K562 (cell line): ENCODE measurements around the gene MC5R. TPM values are rescaled to one million over a fixed set of nuclear protein-coding genes. Genes with fewer than 3 reads are reported as not detected.
"Not testable (repeated sequence)": the region's sequence is repeated elsewhere in the genome, so short reads cannot be mapped to it uniquely, and the experiment has no call there.

Experiments used
- ATAC-seq: fragments of 200-7000 bp; cut with Tn5 transposase; 3 replicates; pipeline ENCODE4 v1.9.1; 2020; ENCODE audit warnings: moderate library complexity
- BruUV-seq: library from RNA; stranded (reverse); fragments of 400-500 nt; replicated peaks from 2 replicates; lab custom pipeline; 2021; lab: Mats Ljungman, UMichigan
- CTCF ChIA-PET: fragments of 300-600 bp; formaldehyde crosslinking; extraction: SDS; loops from one replicate; lab custom pipeline; 2021; ENCODE audit warnings: low intra/inter-chr PET ratio; lab: Yijun Ruan, JAX
- POLR2A ChIA-PET: fragments of 300-600, 350-650 bp; sonication (Branson Sonifier 250); formaldehyde crosslinking; extraction: SDS; loops from one replicate; lab custom pipeline; 2021; ENCODE audit warnings: antibody characterized with exemption, inconsistent platforms; lab: Yijun Ruan, JAX
- DNase-seq, 4 experiments: peaks; one replicate each; pipeline versions ENCODE4 v3.0.0 to v3.0.0-alpha.2; 2011 to 2018; ENCODE audit warnings: low spot score in 3 of 4, mixed read lengths in 3 of 4; ENCODE audit errors: extremely low read depth in 1 of 4
- FAIRE-seq: peaks from 2 replicates; lab custom pipeline; 2011; peaks lifted over from hg19 to GRCh38; lab: Jason Lieb, UNC
- H2AFZ ChIP-seq: 2 replicates; pipeline ENCODE4 v1.6.0; 2011; ENCODE audit warnings: low read depth, low read length, control low read depth, inconsistent platforms
- H3K27ac ChIP-seq: fragments of 200-600 bp; 3 replicates; pipeline ENCODE4 v1.8.0; 2011; ENCODE audit warnings: low read depth, mild to moderate bottlenecking, control low read depth, inconsistent platforms, low read length, moderate library complexity, mixed read lengths; ENCODE audit errors: extremely low read depth
- H3K27me3 ChIP-seq, 2 experiments: fragments of 300-600 bp in 1 of 2; 2 replicates in 1 of 2; 3 replicates in 1 of 2; pipeline versions ENCODE4 v1.6.0 to v1.8.0; 2011; ENCODE audit warnings: inconsistent platforms in 2 of 2, low read length in 2 of 2, mild to moderate bottlenecking in 1 of 2, mixed read lengths in 1 of 2, moderate library complexity in 1 of 2; ENCODE audit not compliant: control insufficient read depth in 2 of 2, insufficient read depth in 2 of 2
- H3K36me3 ChIP-seq: fragments of 300-600 bp; 3 replicates; pipeline ENCODE4 v1.8.0; 2011; ENCODE audit warnings: mild to moderate bottlenecking, low read length, inconsistent platforms; ENCODE audit not compliant: control insufficient read depth, insufficient read depth
- H3K4me1 ChIP-seq, 2 experiments: fragments of 200-600 bp in 1 of 2; replicated peaks in 1 of 2; 2 replicates in 1 of 2; 3 replicates in 1 of 2; pipeline versions ENCODE4 v1.5.1 to v1.8.0; 2011; ENCODE audit warnings: inconsistent platforms in 2 of 2, low read length in 2 of 2, mild to moderate bottlenecking in 1 of 2, mixed read lengths in 1 of 2, moderate library complexity in 1 of 2; ENCODE audit not compliant: control insufficient read depth in 2 of 2, insufficient read depth in 2 of 2
- H3K4me2 ChIP-seq: 2 replicates; pipeline ENCODE4 v1.6.1; 2011; ENCODE audit warnings: low read length, control low read depth, inconsistent platforms, mixed read lengths; ENCODE audit not compliant: insufficient read depth
- H3K4me3 ChIP-seq: fragments of 200-600 bp; sonication (generic), shearing (Covaris generic); 2 replicates; pipeline ENCODE4 v1.5.1; 2016; ENCODE audit warnings: control low read depth, inconsistent platforms
- H3K79me2 ChIP-seq: fragments of 200-600 bp; 3 replicates; pipeline ENCODE4 v1.8.0; 2011; ENCODE audit warnings: low read length, inconsistent platforms; ENCODE audit not compliant: control insufficient read depth, insufficient read depth
- H3K9ac ChIP-seq, 2 experiments: 2 replicates each; pipeline versions ENCODE4 v1.6.0 to v1.6.1; 2011; ENCODE audit warnings: low read depth in 2 of 2, low read length in 2 of 2, control low read depth in 1 of 2, inconsistent platforms in 1 of 2, mild to moderate bottlenecking in 1 of 2, mixed read lengths in 1 of 2; ENCODE audit not compliant: insufficient read depth in 1 of 2
- H3K9me1 ChIP-seq: one replicate; pipeline ENCODE4 v1.6.0; 2011; ENCODE audit warnings: inconsistent platforms, mild to moderate bottlenecking, low read length, moderate library complexity; ENCODE audit not compliant: control insufficient read depth, insufficient read depth
- H3K9me3 ChIP-seq: replicated peaks from 2 replicates; pipeline ENCODE4 v1.5.1; 2011; ENCODE audit warnings: low read depth, low read length, inconsistent platforms; ENCODE audit not compliant: control insufficient read depth, insufficient read depth
- H4K20me1 ChIP-seq: replicated peaks from 2 replicates; pipeline ENCODE4 v1.6.1; 2011; ENCODE audit warnings: low read length, inconsistent platforms, mixed read lengths; ENCODE audit not compliant: control insufficient read depth, insufficient read depth
- AFF4 ChIP-seq: sonication (generic); formaldehyde crosslinking; IDR thresholded peaks from 2 replicates; pipeline ENCODE4 v1.8.0; 2023; ENCODE audit warnings: mild to moderate bottlenecking, missing genetic modification reagents
- ARID3A ChIP-seq: IDR thresholded peaks from 2 replicates; pipeline ENCODE4 v1.6.1; 2012; ENCODE audit warnings: low read depth, low read length, improper control_type of control experiment, borderline replicate concordance
- E2F5 ChIP-seq: sonication (generic); formaldehyde crosslinking; IDR thresholded peaks from 2 replicates; pipeline ENCODE4 v1.8.0; 2022; ENCODE audit warnings: mild to moderate bottlenecking, missing genetic modification reagents
- ZNF217 ChIP-seq: sonication (generic); formaldehyde crosslinking; IDR thresholded peaks from 2 replicates; pipeline ENCODE4 v1.8.0; 2022; ENCODE audit warnings: mild to moderate bottlenecking, missing genetic modification reagents
- ZNF41 ChIP-seq: fragments of 250-450 bp; sonication (Bioruptor Pico); conservative IDR thresholded peaks from 2 replicates; pipeline ENCODE4 v1.4.0; 2020; ENCODE audit warnings: mild to moderate bottlenecking
- WGBS: fragments of 100-300 bp; shearing (Covaris generic); methylation state at CpG from one replicate; pipeline ENCODE4 v1.1.6; 2016; ENCODE audit warnings: low coverage, mixed read lengths; ENCODE audit not compliant: insufficient coverage; ENCODE audit errors: missing lambda C conversion rate; 5-methylcytosine and 5-hydroxymethylcytosine counted together
- in situ Hi-C: fragments of 300-500 bp; cut with MboI; formaldehyde crosslinking; loops from 4 replicates; pipeline ENCODE4 v1.15.0; 2018; ENCODE audit warnings: inconsistent platforms, mixed read lengths
- intact Hi-C: fragments of 100-400 bp; cut with micrococcal nuclease; formaldehyde crosslinking; loops from 2 replicates; pipeline ENCODE4 v1.14.2; 2022
- polyA plus RNA-seq, 8 experiments: library from polyadenylated mRNA; depleted of rRNA in 4 of 8; stranded (reverse) in 5 of 8; unstranded in 3 of 8; fragments of >200 nt; fragmentation: Nextera tagmentation in 2 of 8; fragmentation: Illumina TruSeq in 1 of 8; extraction: Ambion mirVana in 2 of 8; extraction: Trizol in 1 of 8; gene quantifications; 2 replicates each; pipeline versions ENCODE4 v1.2.1 to v1.2.3, GENCODE V29; 2011 to 2014; ENCODE audit warnings: inconsistent platforms in 1 of 8, missing spikeins in 1 of 8
- total RNA-seq, 7 experiments: library from RNA; depleted of rRNA in 6 of 7; stranded (reverse); fragments of >200 nt in 6 of 7; fragmentation: Illumina TruSeq in 2 of 7; extraction: Trizol in 2 of 7; gene quantifications; 2 replicates each; pipeline versions ENCODE4 v1.2.1 to v1.2.3, GENCODE V29; 2011 to 2021; ENCODE audit warnings: low replicate concordance in 1 of 7

Gene MC5R
- total and polyA plus RNA-seq, 9 of the 15 experiments (the other 6 are each of a cell fraction or from before 2014, with no cell fraction given), result not detected

GRCh38 chr18:13862898-13863297, 38.9 kb downstream of the MC5R start:
- H4K20me1 ChIP-seq, H3K9me3 ChIP-seq, H3K27me3 ChIP-seq, H3K4me1 ChIP-seq, H3K27ac ChIP-seq, H3K36me3 ChIP-seq, H3K79me2 ChIP-seq, H3K9me1 ChIP-seq, H3K4me3 ChIP-seq, H2AFZ ChIP-seq, H3K4me2 ChIP-seq, CTCF ChIA-PET, in situ Hi-C loops, FAIRE-seq, intact Hi-C loops, DNase-seq, ATAC-seq, H3K9ac ChIP-seq, BruUV-seq, POLR2A ChIA-PET: not testable (repeated sequence)
- WGBS, result 2% methylated on average over 7 of the region's 7 CpGs

DNA sequence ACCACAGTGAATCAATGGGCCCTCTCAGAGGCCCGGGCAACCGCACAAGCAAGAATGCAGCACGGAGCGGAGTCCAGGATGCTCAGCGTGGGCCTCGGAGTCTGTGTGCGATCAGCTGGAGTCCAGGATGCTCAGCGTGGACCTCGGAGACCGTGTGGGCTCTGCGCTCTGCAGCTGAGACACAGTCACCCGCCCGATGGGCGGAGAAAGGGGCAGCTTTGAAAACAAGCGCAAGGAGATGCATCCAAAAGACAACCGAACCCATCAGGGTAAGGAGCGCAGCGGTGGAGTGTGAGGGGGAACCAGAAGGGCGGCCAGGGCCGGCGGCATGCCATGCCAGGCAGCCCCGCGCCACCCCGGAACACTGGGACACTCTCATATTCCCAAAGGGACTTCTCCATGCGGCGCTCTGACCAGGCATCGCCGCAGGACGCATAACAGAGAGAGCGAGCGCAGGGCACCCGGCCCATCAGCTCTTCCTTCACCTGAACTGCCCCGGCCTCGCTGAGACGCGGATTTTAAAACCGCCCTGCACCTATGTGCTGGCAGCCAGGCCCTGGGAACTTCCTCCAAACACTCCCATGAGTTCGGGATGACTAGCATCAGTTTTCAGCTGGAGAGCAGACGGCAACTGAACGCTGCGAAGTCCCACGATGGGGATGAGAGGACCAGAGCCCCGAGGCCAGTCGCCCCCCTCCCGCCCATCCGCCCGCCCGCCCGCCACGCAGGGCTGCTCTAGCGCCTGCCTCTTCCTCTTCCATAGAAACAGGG, 44.7 kb downstream of the MC5R start:
- DNase-seq (no peak), ATAC-seq (no peak), FAIRE-seq (no peak)
- intact Hi-C loops (no loop called here), in situ Hi-C loops (no loop called here)
- H3K9me1 ChIP-seq, result no peaks in the 10 kb centered on the region
- H2AFZ ChIP-seq, result no peak overlapping the region
- H3K27me3 ChIP-seq, result peaks cover 2 to 23% of the 10 kb centered on the region in 2 experiments; a peak in 3 of 5 replicates
- ChIA-PET CTCF (no interaction called here), POLR2A (no interaction called here)
- H3K27ac ChIP-seq, result no peak overlapping the region
- no peaks in the 10 kb centered on the region for H4K20me1 ChIP-seq
- under 1% methylated on average over 30 of the region's 51 CpGs for whole genome bisulfite sequencing
- no peaks in the 10 kb centered on the region for H3K36me3 ChIP-seq
- H3K4me3 ChIP-seq, result no peak overlapping the region
- TF ChIP-seq E2F5 (CRISPR knock-in tag) (no peak), ZNF41 (CRISPR knock-in tag) (no peak), ZNF217 (CRISPR knock-in tag) (no peak), AFF4 (CRISPR knock-in tag) (no peak), ARID3A (no peak)
- H3K4me2 ChIP-seq, result no peak overlapping the region
- H3K4me1 ChIP-seq, result no peaks in the 10 kb centered on the region
- no peak overlapping the region for H3K9ac ChIP-seq
- H3K79me2 ChIP-seq, result no peaks in the 10 kb centered on the region
- no peaks in the 10 kb centered on the region for H3K9me3 ChIP-seq
- no TSS peak for BruUV-seq
